IPS-11a (cell line): ENCODE data around the gene RBFOX1.

ENCODE experiments used
- H3K4me3 ChIP-seq: one replicate; pipeline ENCODE4 v1.5.1; 2013; ENCODE audit warnings: low read depth, low read length, control low read depth

Gene RBFOX1

GRCh38 chr16:7583396-7583795 lies 250.8 kb downstream of the RBFOX1 start:
- H3K4me3 ChIP-seq = no peak overlapping the region

DNA sequence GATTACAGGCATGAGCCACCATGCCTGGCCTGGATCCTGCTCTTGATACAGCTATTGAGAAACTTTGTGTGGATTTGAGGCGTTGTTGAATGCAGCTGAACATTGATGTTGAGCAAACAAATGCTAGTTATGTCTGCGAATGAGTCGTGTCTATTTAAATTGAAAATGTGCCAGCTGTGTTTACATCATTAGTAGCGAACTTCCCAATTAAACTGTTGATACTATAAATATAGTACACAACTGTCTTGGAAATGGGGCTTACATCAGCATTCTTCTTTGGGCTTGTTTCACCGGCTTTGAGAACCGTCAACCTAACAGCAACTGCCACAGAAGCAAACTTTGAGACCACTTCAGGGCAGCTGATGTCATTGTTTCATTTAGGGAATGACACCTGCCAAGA lies 251.9 kb downstream of the RBFOX1 start:
- H3K4me3 ChIP-seq = no peak overlapping the region

GRCh38 chr16:7585705-7586104 lies 253.1 kb downstream of the RBFOX1 start:
- no peak overlapping the region for H3K4me3 ChIP-seq

GRCh38 chr16:7590934-7591333 lies 258.3 kb downstream of the RBFOX1 start:
- no peak overlapping the region for H3K4me3 ChIP-seq

- no peak overlapping the region for H3K4me3 ChIP-seq
Observed at GRCh38 chr16:7596308-7596707, 263.7 kb downstream of the RBFOX1 start.

GRCh38 chr16:7597677-7598076 lies 265.0 kb downstream of the RBFOX1 start:
- no peak overlapping the region for H3K4me3 ChIP-seq

DNA sequence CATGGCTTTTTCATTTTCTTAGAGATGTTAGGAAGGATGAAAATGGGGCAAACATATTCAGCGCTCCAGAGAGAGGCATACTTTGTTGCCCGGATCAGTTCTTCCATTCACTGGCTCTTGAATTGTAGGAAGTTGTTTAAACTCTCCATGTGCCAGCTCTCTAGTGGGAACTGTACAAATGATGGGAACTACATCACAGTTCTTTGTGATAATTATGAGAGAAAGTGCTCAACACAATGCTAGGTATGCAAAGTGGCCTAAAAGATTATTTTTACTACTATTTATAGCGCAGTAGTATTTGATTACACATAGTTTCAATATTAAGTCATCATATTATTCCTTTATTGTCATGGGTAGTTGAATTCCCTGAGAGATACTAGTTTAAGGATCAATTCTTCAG lies 268.5 kb downstream of the RBFOX1 start:
- no peak overlapping the region for H3K4me3 ChIP-seq

- H3K4me3 ChIP-seq = no peak overlapping the region
Observed at GRCh38 chr16:7602291-7602950, 269.8 kb downstream of the RBFOX1 start.

DNA sequence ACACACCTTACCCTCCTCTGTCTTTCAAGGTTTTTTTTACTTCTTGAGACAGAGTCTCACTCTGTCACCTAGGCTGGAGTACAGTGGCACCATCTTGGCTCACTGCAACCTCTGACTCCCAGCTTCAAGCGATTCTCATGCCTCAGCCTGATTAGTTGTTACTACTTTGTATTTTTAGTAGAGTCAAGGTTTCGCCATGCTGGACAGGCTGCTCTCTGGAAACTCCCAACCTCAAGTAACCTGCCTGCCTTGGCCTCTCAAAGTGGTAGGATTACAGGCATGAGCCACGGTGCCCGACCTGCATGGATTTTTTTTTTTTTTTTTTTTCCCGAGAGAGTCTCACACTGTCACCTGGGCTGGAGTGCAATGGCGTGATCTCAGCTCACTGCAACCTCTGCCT lies 273.2 kb downstream of the RBFOX1 start:
- no peak overlapping the region for H3K4me3 ChIP-seq

DNA sequence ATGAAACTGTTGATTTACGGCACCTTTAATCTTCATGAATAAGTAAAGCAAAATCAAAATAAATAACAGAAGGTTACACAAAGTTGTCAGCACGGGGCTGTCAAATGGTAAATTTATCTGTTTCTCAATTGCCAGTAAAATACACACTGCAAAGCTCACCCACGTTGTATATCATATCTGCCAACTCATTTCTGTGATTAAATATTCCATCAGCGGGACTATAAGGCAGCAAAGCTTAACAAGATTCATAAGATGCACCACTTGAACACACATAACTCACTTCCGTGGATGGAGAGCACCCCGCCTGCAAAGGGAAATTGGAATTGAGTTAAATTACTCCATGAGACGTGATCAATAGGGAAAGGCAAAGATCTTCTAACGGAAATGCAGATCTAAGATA lies 280.0 kb downstream of the RBFOX1 start:
- no peak overlapping the region for H3K4me3 ChIP-seq

GRCh38 chr16:7613518-7613917 lies 280.9 kb downstream of the RBFOX1 start:
- no peak overlapping the region for H3K4me3 ChIP-seq

DNA sequence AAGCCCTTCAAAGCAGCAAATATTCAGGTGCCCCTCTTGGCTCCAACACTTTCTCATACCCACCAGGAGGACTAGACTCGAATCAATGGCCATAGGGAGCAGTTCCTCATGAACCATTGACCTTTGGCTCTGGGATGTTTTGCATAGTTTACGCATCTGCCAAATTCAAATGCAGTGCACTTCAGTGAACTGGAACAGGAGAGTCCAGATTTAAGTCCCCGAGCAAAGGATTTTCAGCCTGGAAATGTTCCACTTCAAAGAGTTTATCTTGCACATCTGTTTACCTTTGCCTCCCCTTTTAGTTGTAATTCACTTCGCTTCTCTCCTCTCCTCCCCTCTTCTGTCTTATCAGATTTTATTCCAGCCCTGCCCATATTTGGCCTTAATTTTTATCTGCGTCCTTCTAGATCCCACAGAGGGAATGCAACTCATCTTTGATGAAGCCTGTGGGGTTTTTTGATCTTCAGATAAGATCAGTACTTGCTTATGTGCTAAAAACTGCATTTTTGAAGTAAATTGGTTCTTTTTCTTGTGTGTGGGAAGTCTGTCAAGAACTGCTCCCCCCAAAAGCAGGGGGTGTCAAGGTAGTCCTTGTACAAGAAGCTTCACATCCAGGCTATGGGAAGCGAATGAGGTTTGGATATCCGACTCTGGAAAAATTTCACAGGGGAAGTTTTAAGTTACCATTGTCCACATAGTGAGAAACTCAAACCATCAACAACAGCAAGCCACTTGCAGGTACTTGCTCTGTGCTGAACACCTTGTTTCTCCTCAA lies 281.6 kb downstream of the RBFOX1 start:
- no peak overlapping the region for H3K4me3 ChIP-seq

- no peak overlapping the region for H3K4me3 ChIP-seq
Observed at GRCh38 chr16:7615565-7615964, 282.9 kb downstream of the RBFOX1 start.

DNA sequence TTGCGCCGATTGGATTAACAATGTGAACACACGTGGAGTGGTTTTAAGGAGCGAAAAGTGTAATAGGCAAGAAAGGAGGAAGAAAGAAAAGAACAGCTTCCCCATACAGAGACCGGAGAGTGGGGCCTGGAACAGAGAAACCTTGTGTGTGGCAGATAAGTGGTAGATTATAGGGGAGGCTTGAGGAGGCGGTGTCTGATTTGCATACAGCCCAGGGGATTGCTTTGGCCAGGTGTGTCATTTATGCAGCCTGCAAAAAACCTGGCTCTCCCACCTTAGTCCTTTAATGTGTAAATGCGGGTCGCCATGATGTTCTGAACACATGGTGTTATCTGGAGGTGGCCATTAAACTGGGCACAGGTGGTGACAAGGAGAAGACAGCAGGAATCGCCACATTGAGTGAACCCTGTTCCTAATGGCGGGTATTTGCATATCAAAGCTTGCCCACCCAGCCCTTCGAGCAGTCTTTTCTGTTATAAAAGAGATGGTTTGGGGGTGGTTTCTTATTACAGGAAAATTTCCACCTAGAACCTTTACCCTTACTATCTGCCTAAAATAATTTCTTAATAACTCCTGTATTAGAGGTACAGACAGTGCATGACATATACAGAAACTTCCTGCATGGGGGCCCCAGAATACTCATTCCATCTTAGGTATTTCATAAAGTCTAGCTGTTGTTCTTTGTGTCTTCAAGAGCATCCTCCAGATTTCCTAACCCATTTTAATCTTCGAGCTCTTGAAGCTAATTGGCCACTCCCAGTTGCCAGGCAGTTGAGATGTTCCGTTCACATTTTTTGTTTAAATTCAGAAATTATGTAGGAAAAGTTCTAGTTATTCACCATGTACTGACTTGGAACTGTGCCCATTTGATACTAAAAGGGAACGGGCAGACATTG lies 292.5 kb downstream of the RBFOX1 start:
- H3K4me3 ChIP-seq = no peak overlapping the region

GRCh38 chr16:7628981-7629380 lies 296.3 kb downstream of the RBFOX1 start:
- no peak overlapping the region for H3K4me3 ChIP-seq

DNA sequence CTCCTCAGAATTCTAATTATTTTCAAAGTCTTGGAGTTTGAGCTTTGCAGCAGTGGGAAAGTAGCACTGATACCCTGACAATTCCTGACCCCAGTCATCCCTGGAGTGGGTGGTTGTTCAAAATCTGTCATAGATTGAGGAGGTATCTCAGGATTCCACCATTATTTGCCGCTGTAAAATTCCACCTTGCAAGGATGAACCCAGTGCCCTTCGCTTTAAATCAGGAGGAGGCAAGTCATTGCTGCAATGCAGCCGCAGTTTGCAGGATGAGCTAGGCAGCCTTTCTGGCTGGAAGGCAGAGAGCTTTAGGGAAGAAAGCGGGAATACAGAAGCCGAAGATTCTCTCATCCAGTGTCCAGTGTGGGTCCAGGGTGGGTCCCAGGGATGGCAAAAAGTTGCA lies 296.9 kb downstream of the RBFOX1 start:
- H3K4me3 ChIP-seq = no peak overlapping the region

DNA sequence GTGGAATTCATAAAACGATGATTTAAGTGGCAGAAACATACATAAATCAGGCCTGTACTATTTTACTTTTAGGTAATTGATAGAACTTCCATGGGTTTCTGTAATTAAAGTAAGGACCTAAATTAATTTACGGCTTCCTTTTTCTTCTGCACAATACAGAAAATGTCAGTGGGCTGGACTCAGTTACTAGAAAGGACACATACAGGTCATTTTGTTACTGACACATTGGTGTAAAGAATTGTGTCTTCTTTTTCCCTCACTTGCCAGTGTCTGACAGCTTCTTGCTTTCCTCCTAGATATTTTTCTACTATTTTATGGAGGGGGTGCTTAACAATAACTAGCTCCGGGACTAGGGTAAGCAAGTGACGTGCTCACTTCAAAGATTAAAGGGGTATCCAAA lies 304.8 kb downstream of the RBFOX1 start:
- no peak overlapping the region for H3K4me3 ChIP-seq

- H3K4me3 ChIP-seq = no peak overlapping the region
Observed at GRCh38 chr16:7638306-7638705, 305.7 kb downstream of the RBFOX1 start.

GRCh38 chr16:7640334-7640733 lies 307.7 kb downstream of the RBFOX1 start:
- no peak overlapping the region for H3K4me3 ChIP-seq

DNA sequence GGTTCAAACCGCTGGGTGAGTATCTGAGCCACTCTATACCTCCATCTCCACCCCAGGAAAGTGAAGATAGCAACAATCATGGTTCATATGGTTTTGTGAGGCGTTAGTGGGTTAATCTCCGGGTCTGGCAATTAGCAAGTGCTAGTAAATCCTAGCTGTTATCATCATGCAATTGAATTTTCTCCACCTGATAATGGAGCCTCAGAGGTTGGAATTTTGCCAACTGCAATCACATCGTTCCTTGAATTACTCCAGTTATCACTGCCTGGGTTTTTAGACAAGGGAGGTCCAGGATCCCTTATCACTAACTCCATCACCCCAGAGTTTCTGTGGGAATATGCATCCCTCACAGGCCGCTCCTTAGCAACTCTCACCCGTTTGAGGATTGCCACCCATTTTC lies 311.5 kb downstream of the RBFOX1 start:
- no peak overlapping the region for H3K4me3 ChIP-seq

DNA sequence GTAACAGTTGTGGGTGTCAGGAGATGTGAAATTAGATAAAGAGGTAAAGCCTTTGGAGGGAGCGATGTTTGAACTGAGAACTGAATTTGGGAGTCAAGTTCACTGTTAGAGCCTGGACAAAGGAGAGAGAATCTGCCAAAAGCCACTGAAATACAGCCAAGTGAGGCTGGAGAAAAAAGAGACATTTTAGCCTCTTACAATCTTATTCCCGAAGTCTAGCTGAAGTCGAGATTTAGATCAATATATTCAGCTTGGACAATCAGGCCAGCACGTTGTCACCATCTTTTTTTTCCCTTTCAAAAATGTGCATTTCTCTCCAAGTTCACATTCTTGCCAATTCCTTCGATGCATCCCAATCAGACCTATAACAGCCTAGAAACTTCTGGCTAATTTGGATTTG lies 312.2 kb downstream of the RBFOX1 start:
- no peak overlapping the region for H3K4me3 ChIP-seq
